MCF 10A (cell line): ENCODE data around the gene RPE65. TPM values are rescaled to one million over a fixed set of nuclear protein-coding genes. Genes with fewer than 3 reads are reported as not detected.

Source experiments
- Bru-seq: library from RNA; stranded (reverse); fragments of 400-500 nt; gene quantifications from one replicate; lab custom pipeline; 2021; lab: Mats Ljungman, UMichigan
- BruChase-seq, 2 experiments: library from RNA; stranded (reverse); fragments of 400-500 nt; gene quantifications; one replicate each; lab custom pipeline; 2021; lab: Mats Ljungman, UMichigan
- BruUV-seq: library from RNA; stranded (reverse); fragments of 400-500 nt; replicated peaks from 2 replicates; lab custom pipeline; 2021; lab: Mats Ljungman, UMichigan
- CTCF ChIA-PET: fragments of 300-600 bp; sonication (Branson Sonifier 250); formaldehyde crosslinking; extraction: SDS; loops from one replicate; lab custom pipeline; 2021; ENCODE audit warnings: antibody characterized with exemption, inconsistent platforms; lab: Yijun Ruan, JAX
- POLR2A ChIA-PET: fragments of 300-600, 350-650 bp; sonication (Branson Sonifier 250); formaldehyde crosslinking; extraction: SDS; loops from one replicate; lab custom pipeline; 2020; ENCODE audit warnings: antibody characterized with exemption, inconsistent platforms; lab: Yijun Ruan, JAX
- DNase-seq: peaks from one replicate; pipeline ENCODE4 v3.0.0-alpha.2; 2018; ENCODE audit not compliant: unreplicated experiment
- H3K27ac Mint-ChIP-seq: one replicate; pipeline ENCODE4 v1.8.0; 2022; ENCODE audit warnings: mild to moderate bottlenecking, low read depth, mixed read lengths; ENCODE audit not compliant: unreplicated experiment
- H3K27me3 Mint-ChIP-seq: one replicate; pipeline ENCODE4 v1.8.0; 2022; ENCODE audit warnings: mixed read lengths; ENCODE audit not compliant: insufficient read depth, unreplicated experiment
- H3K36me3 Mint-ChIP-seq: one replicate; pipeline ENCODE4 v1.8.0; 2022; ENCODE audit warnings: mild to moderate bottlenecking, moderate library complexity, mixed read lengths; ENCODE audit not compliant: insufficient read depth, unreplicated experiment
- H3K4me1 Mint-ChIP-seq: one replicate; pipeline ENCODE4 v1.8.0; 2022; ENCODE audit warnings: mixed read lengths; ENCODE audit not compliant: insufficient read depth, unreplicated experiment
- H3K4me3 Mint-ChIP-seq: one replicate; pipeline ENCODE4 v1.8.0; 2022; ENCODE audit warnings: mild to moderate bottlenecking, moderate library complexity, mixed read lengths; ENCODE audit not compliant: unreplicated experiment
- H3K9me3 Mint-ChIP-seq: one replicate; pipeline ENCODE4 v1.8.0; 2022; ENCODE audit warnings: mixed read lengths; ENCODE audit not compliant: unreplicated experiment
- CTCF ChIP-seq: fragments of 200-600 bp; IDR thresholded peaks from one replicate; pipeline ENCODE4 v1.8.0; 2022; ENCODE audit warnings: antibody characterized with exemption, mild to moderate bottlenecking; ENCODE audit not compliant: unreplicated experiment
- intact Hi-C: fragments of 100-400 bp; cut with micrococcal nuclease; formaldehyde crosslinking; loops from 2 replicates; pipeline ENCODE4 v1.14.1; 2022
- long read RNA-seq: library from polyadenylated mRNA; stranded (forward); transcript quantifications from one replicate; pipeline ENCODE4 v2.0.0, GENCODE V29; 2022
- total RNA-seq: library from RNA; stranded (reverse); gene quantifications from 2 replicates; pipeline ENCODE4 v1.2.3, GENCODE V29; 2022

The RPE65 gene
- not detected in 2 replicates for total RNA-seq
- Bru-seq, nascent RNA, result not detected
- BruChase-seq, experiment 1, labeled RNA remaining after a 6-hour chase, result percentile 5 among the genes with signal in this experiment
- BruChase-seq, experiment 2, labeled RNA remaining after a 2-hour chase, result percentile 8 among the genes with signal in this experiment
- long read RNA-seq, result 0 reads

DNA sequence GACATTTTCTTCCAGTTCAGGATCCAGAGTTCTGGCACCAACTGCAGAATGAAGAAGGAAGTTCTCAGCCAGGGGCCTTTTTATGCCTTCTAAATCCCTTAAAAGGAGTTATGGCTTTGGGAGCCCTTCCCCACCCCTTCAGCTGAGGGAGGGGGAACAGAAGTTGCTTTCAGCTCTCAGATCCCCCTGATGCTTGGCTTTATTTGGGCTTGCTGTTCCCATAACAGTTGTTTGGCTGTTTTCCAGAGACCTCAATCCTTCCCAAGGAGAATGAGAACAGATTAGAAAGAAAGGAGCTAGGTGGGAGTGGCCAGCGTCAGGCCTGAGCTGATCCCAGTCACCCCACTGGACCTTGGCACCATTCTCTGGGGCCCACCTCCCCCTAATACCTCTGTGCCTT, at the start of gene RPE65:
TSS of gene RPE65 (minus strand) at position 54 of the 400 bp plus-strand sequence. CDS start at position 5, 49 bp downstream.
- ChIA-PET CTCF (interaction anchor here (0.7 kb wide), 1 partner anchor 442 kb away, joined by 3 read pairs; no protein-coding TSS in a partner anchor), POLR2A (interaction anchor here (0.5 kb wide), 1 partner anchor 1541 kb away, joined by 4 read pairs; no protein-coding TSS in a partner anchor)
- no peak for TF ChIP-seq CTCF
- Mint-ChIP-seq H3K27ac (no peak within 1 kb of the TSS), H3K9me3 (no peaks in the 10 kb centered on the region), H3K4me1 (peaks cover 20% of the 10 kb centered on the region), H3K4me3 (no peak within 1 kb of the TSS), H3K36me3 (no peaks in the 10 kb centered on the region), H3K27me3 (no peaks in the 10 kb centered on the region)
- intact Hi-C loops, result no loop called here
- no TSS peak for BruUV-seq
- DNase-seq, result no peak

DNA sequence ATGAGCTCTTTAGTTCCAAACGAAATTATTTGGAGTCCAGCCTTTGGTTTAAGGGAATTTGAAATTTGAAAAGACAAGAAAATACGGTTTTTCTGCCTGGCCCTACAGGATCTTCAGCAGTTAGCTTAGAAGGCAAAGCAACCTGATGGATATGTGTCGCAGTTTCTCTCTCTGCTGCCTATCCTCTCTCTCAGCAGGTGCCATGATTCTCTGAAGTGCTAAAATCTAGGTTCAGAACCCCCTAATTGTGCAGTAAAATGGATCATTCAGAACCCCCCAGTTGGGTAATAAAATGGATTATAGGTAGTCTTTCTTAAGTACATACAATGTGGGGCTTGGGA, 47.6 kb upstream of the RPE65 start:
- H3K9me3 Mint-ChIP-seq, result peaks cover 8% of the 10 kb centered on the region
- intact Hi-C loops, result no loop called here
- H3K36me3 Mint-ChIP-seq, result peaks cover 6% of the 10 kb centered on the region
- peak overlapping the region; percentile 74 for H3K27ac Mint-ChIP-seq
- no peaks in the 10 kb centered on the region for H3K27me3 Mint-ChIP-seq
- CTCF ChIA-PET, result interaction anchor here (0.6 to 0.7 kb wide), 4 partner anchors 375 to 1123 kb away, joined by 3 read pairs; no protein-coding TSS in a partner anchor
- POLR2A ChIA-PET, result interaction anchor here (0.6 to 1.6 kb wide), 5 partner anchors 8 to 1573 kb away, joined by 3 to 6 read pairs (median 4); partner anchors contain the start of genes DNAI4 and MIER1
- peak overlapping the region; percentile 86 for H3K4me3 Mint-ChIP-seq
- BruUV-seq, result no TSS peak
- no peak for TF ChIP-seq CTCF
- H3K4me1 Mint-ChIP-seq, result peaks cover 17% of the 10 kb centered on the region
- no peak for DNase-seq

- intact Hi-C loops, result no loop called here
- peak; percentile 96 for DNase-seq
- TF ChIP-seq CTCF, result no peak
- H3K27ac Mint-ChIP-seq, result peak within 1 kb of the TSS; percentile 74
- TSS peak; percentile 62 for BruUV-seq
- H3K4me3 Mint-ChIP-seq, result peak within 1 kb of the TSS; percentile 86
- ChIA-PET CTCF (interaction anchor here (0.6 to 2.7 kb wide), 8 partner anchors 17 to 1123 kb away, joined by 3 to 6 read pairs (median 3); no protein-coding TSS in a partner anchor), POLR2A (interaction anchor here (0.6 to 1.6 kb wide), 5 partner anchors 8 to 1572 kb away, joined by 3 to 6 read pairs (median 4); partner anchors contain the start of genes DNAI4 and MIER1)
- peaks cover 7% of the 10 kb centered on the region for H3K9me3 Mint-ChIP-seq
- H3K27me3 Mint-ChIP-seq, result no peaks in the 10 kb centered on the region
- peaks cover 18% of the 10 kb centered on the region for H3K4me1 Mint-ChIP-seq
- H3K36me3 Mint-ChIP-seq, result peaks cover 6% of the 10 kb centered on the region
Observed at GRCh38 chr1:68496680-68497357, 47.1 kb upstream of the RPE65 start, which contains the start of gene DEPDC1. TSS of gene DEPDC1 (minus strand) at chr1:68497082. CDS start at chr1:68496999, 83 bp downstream.
